Panc1 (cell line): ENCODE data around the gene ADAMTS16. TPM values are rescaled to one million over a fixed set of nuclear protein-coding genes. Genes with fewer than 3 reads are reported as not detected.

Source experiments
- ATAC-seq: fragments of 200-7000 bp; cut with Tn5 transposase; 2 replicates; pipeline ENCODE4 v1.9.1; 2020; ENCODE audit warnings: mild to moderate bottlenecking, moderate library complexity
- BruUV-seq: library from RNA; stranded (reverse); fragments of 400-500 nt; replicated peaks from 2 replicates; lab custom pipeline; 2021; lab: Mats Ljungman, UMichigan
- CTCF ChIA-PET: fragments of 300-600 bp; sonication (Branson Sonifier 250); formaldehyde crosslinking; loops from one replicate; lab custom pipeline; 2022; ENCODE audit warnings: antibody characterized with exemption; lab: Charles Lee
- POLR2A ChIA-PET: fragments of 300-600 bp; sonication (Branson Sonifier 250); formaldehyde crosslinking; loops from one replicate; lab custom pipeline; 2022; ENCODE audit warnings: antibody characterized with exemption; lab: Charles Lee
- DNase-seq: peaks from one replicate; pipeline ENCODE4 v3.0.0-alpha.2; 2010; ENCODE audit warnings: low read depth, low spot score
- H3K27ac ChIP-seq: 2 replicates; pipeline ENCODE4 v1.5.1; 2011; ENCODE audit warnings: mild to moderate bottlenecking, low read length, inconsistent platforms
- H3K27me3 ChIP-seq: fragments of 200-500 bp; sonication (Bioruptor generic); 2 replicates; pipeline ENCODE4 v1.6.0; 2014; ENCODE audit warnings: low read length, inconsistent platforms; ENCODE audit not compliant: control insufficient read depth, insufficient read depth
- H3K36me3 ChIP-seq: fragments of 200-500 bp; sonication (Bioruptor generic); 2 replicates; pipeline ENCODE4 v1.5.1; 2014; ENCODE audit warnings: inconsistent platforms, mild to moderate bottlenecking, low read length, moderate library complexity; ENCODE audit not compliant: control insufficient read depth, insufficient read depth
- H3K4me1 ChIP-seq: 2 replicates; pipeline ENCODE4 v1.5.1; 2011; ENCODE audit warnings: inconsistent platforms, mild to moderate bottlenecking, low read length, moderate library complexity; ENCODE audit not compliant: control insufficient read depth, insufficient read depth
- H3K4me3 ChIP-seq, 2 experiments: 2 replicates each; pipeline ENCODE4 v1.5.1; 2011 to 2012; ENCODE audit warnings: low read depth in 2 of 2, low read length in 2 of 2, mild to moderate bottlenecking in 2 of 2, inconsistent platforms in 1 of 2, moderate library complexity in 1 of 2
- H3K9me3 ChIP-seq: fragments of 200-500 bp; sonication (Bioruptor generic); 2 replicates; pipeline ENCODE4 v1.5.1; 2014; ENCODE audit warnings: low read depth, mild to moderate bottlenecking, inconsistent platforms, low read length, moderate library complexity; ENCODE audit not compliant: control insufficient read depth, insufficient read depth
- POLR2AphosphoS5 ChIP-seq: IDR thresholded peaks from 2 replicates; pipeline ENCODE4 v1.6.1; 2012; ENCODE audit warnings: mild to moderate bottlenecking, low read depth, low read length, moderate library complexity
- REST ChIP-seq, 2 experiments: IDR thresholded peaks; 2 replicates each; pipeline ENCODE4 v1.6.1; 2011 to 2012; ENCODE audit warnings: low read depth in 2 of 2, control low read depth in 1 of 2, low read length in 1 of 2, mild to moderate bottlenecking in 1 of 2, moderate library complexity in 1 of 2; ENCODE audit not compliant: insufficient read depth in 1 of 2
- SIN3A ChIP-seq: IDR thresholded peaks from 2 replicates; pipeline ENCODE4 v1.6.1; 2012; ENCODE audit warnings: low read depth, mild to moderate bottlenecking, low read length, moderate library complexity, borderline replicate concordance; ENCODE audit not compliant: insufficient read depth
- TCF7L2 ChIP-seq: IDR thresholded peaks from 2 replicates; pipeline ENCODE4 v1.6.1; 2011; ENCODE audit warnings: mild to moderate bottlenecking, low read depth, low read length, inconsistent platforms
- in situ Hi-C: cut with HindIII; loops from 2 replicates; pipeline ENCODE4 v1.10.0; 2016; ENCODE audit warnings: low sequenced_read_pairs, low pct_unique_long_range_greater_than_20kb
- intact Hi-C: fragments of 100-400 bp; cut with micrococcal nuclease; formaldehyde crosslinking; loops from one replicate; pipeline ENCODE4 v1.10.0; 2022; ENCODE audit not compliant: unreplicated experiment
- total RNA-seq: library from RNA; stranded (reverse); gene quantifications from one replicate; pipeline ENCODE4 v1.2.1, GENCODE V29; 2021; ENCODE audit not compliant: unreplicated experiment
- TF ChIP-seq, protein P1 (sequence below): fragments of 450-650 bp; IDR thresholded peaks from 2 replicates; pipeline ENCODE4 v1.5.1; 2017; ENCODE audit warnings: mild to moderate bottlenecking

Gene ADAMTS16
- total RNA-seq, 1 experiment from 2014 or later: 0.54 TPM

- H3K9me3 ChIP-seq: no peaks in the 10 kb centered on the region
- H3K36me3 ChIP-seq: no peaks in the 10 kb centered on the region
- in situ Hi-C loops (no loop called here), intact Hi-C loops (no loop called here)
- BruUV-seq: no TSS peak
- H3K27ac ChIP-seq: no peak overlapping the region
- no peaks in the 10 kb centered on the region for H3K4me1 ChIP-seq
- H3K27me3 ChIP-seq: no peaks in the 10 kb centered on the region; the same call in 1 of the 2 replicates
- H3K4me3 ChIP-seq: no peak overlapping the region
- ATAC-seq (no peak), DNase-seq (no peak)
- POLR2A ChIA-PET: no interaction called here
- no peak for TF ChIP-seq POLR2AphosphoS5
- no peak for TF ChIP-seq REST (IDR thresholded peaks at IDR 0.05; ENCODE audit: insufficient read depth in 1 of 2, low read depth in 2 of 2, low read length in 1 of 2)
- no peak for TF ChIP-seq SIN3A
- CTCF ChIA-PET: no interaction called here
Observed at GRCh38 chr5:5209089-5209488, 69.0 kb downstream of the ADAMTS16 start.

- Histone ChIP-seq H3K27me3 (no peaks in the 10 kb centered on the region; the same call in 1 of the 2 replicates), H3K27ac (no peak overlapping the region), H3K4me3 (no peak overlapping the region), H3K36me3 (no peaks in the 10 kb centered on the region), H3K9me3 (no peaks in the 10 kb centered on the region), H3K4me1 (no peaks in the 10 kb centered on the region)
- no peak for TF ChIP-seq REST (IDR thresholded peaks at IDR 0.05; ENCODE audit: insufficient read depth in 1 of 2, low read depth in 2 of 2, low read length in 1 of 2)
- intact Hi-C loops: no loop called here
- in situ Hi-C loops: no loop called here
- CTCF ChIA-PET: no interaction called here
- DNase-seq (no peak), ATAC-seq (no peak)
- POLR2A ChIA-PET: no interaction called here
- no TSS peak for BruUV-seq
Observed at GRCh38 chr5:5209510-5210286, 69.6 kb downstream of the ADAMTS16 start.

DNA sequence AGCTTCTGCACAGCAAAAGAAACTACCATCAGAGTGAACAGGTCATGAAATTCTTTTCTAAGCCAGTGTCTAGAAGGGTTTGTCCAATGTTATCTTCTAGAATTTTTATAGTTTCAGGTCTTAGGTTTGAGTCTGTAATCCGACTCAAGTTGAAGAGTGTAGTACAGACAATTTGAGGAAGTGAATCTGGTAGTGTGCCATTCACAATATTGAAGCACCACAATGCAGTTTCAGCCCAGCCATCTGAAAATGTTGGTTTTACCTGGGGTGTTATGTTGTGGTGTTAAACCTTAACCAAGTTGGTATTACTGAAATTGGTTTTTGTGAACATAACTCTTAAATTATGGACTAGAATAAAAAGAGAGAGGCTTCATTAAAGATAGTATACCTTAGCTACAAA lies 77.2 kb downstream of the ADAMTS16 start:
- Histone ChIP-seq H3K36me3 (no peaks in the 10 kb centered on the region), H3K4me1 (no peaks in the 10 kb centered on the region), H3K27ac (no peak overlapping the region), H3K4me3 (no peak overlapping the region), H3K9me3 (no peaks in the 10 kb centered on the region), H3K27me3 (no peaks in the 10 kb centered on the region)
- TF ChIP-seq POLR2AphosphoS5 (no peak), REST (IDR thresholded peaks at IDR 0.05; ENCODE audit: insufficient read depth in 1 of 2, low read depth in 2 of 2, low read length in 1 of 2) (no peak), SIN3A (no peak), TCF7L2 (no peak)
- TF ChIP-seq, protein P1, sequence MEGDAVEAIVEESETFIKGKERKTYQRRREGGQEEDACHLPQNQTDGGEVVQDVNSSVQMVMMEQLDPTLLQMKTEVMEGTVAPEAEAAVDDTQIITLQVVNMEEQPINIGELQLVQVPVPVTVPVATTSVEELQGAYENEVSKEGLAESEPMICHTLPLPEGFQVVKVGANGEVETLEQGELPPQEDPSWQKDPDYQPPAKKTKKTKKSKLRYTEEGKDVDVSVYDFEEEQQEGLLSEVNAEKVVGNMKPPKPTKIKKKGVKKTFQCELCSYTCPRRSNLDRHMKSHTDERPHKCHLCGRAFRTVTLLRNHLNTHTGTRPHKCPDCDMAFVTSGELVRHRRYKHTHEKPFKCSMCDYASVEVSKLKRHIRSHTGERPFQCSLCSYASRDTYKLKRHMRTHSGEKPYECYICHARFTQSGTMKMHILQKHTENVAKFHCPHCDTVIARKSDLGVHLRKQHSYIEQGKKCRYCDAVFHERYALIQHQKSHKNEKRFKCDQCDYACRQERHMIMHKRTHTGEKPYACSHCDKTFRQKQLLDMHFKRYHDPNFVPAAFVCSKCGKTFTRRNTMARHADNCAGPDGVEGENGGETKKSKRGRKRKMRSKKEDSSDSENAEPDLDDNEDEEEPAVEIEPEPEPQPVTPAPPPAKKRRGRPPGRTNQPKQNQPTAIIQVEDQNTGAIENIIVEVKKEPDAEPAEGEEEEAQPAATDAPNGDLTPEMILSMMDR: no peak
- DNase-seq (no peak), ATAC-seq (no peak)
- intact Hi-C loops: no loop called here
- CTCF ChIA-PET: no interaction called here
- no TSS peak for BruUV-seq
- in situ Hi-C loops: no loop called here
- POLR2A ChIA-PET: no interaction called here
